H1 (cell line): ENCODE data around the gene SERPINB5. TPM values are rescaled to one million over a fixed set of nuclear protein-coding genes. Genes with fewer than 3 reads are reported as not detected.
A peak's percentile ranks its signal among the peaks of the same experiment; 100 is the strongest.

Source experiments
- CTCF ChIA-PET: fragments of 300-600 bp; sonication (Branson Sonifier 250); formaldehyde crosslinking; loops from one replicate; lab custom pipeline; 2021; ENCODE audit not compliant: partially characterized antibody; lab: Charles Lee
- POLR2A ChIA-PET: fragments of 300-600 bp; sonication (Branson Sonifier 250); formaldehyde crosslinking; loops from one replicate; lab custom pipeline; 2021; ENCODE audit warnings: inconsistent platforms; ENCODE audit not compliant: partially characterized antibody; lab: Charles Lee
- DNase-seq, 2 experiments: peaks; one replicate each; pipeline versions ENCODE4 v3.0.0 to v3.0.0-alpha.2; 2010 to 2022; ENCODE audit warnings: low spot score in 2 of 2, low read depth in 1 of 2, mixed read lengths in 1 of 2
- FAIRE-seq: peaks from 2 replicates; lab custom pipeline; 2011; peaks lifted over from hg19 to GRCh38; lab: Jason Lieb, UNC
- H2AFZ ChIP-seq: 2 replicates; pipeline ENCODE4 v1.8.1; 2012; ENCODE audit warnings: low read length, inconsistent platforms
- H2AK5ac ChIP-seq: 2 replicates; pipeline ENCODE4 v1.6.1; 2013; ENCODE audit warnings: low read depth, low read length
- H2BK120ac ChIP-seq: replicated peaks from 2 replicates; pipeline ENCODE3; 2013; ENCODE audit warnings: low read depth, low read length, inconsistent platforms
- H2BK12ac ChIP-seq: 2 replicates; pipeline ENCODE4 v1.6.1; 2013; ENCODE audit warnings: low read depth, low read length
- H2BK15ac ChIP-seq: 2 replicates; pipeline ENCODE4 v1.6.1; 2013; ENCODE audit warnings: low read length
- H2BK20ac ChIP-seq: 2 replicates; pipeline ENCODE4 v1.6.1; 2013; ENCODE audit warnings: low read length
- H2BK5ac ChIP-seq: 2 replicates; pipeline ENCODE4 v1.6.1; 2013; ENCODE audit warnings: low read depth, low read length
- H3K14ac ChIP-seq: 2 replicates; pipeline ENCODE4 v1.6.1; 2013; ENCODE audit warnings: inconsistent platforms; ENCODE audit not compliant: insufficient read length
- H3K18ac ChIP-seq: 2 replicates; pipeline ENCODE4 v1.6.1; 2013; ENCODE audit warnings: low read length; ENCODE audit errors: extremely low read depth
- H3K23ac ChIP-seq: 2 replicates; pipeline ENCODE4 v1.6.1; 2013; ENCODE audit warnings: inconsistent platforms; ENCODE audit not compliant: insufficient read length
- H3K23me2 ChIP-seq: 2 replicates; pipeline ENCODE4 v1.6.1; 2013; ENCODE audit warnings: low read depth, low read length
- H3K27ac ChIP-seq: 2 replicates; pipeline ENCODE4 v1.6.1; 2011; ENCODE audit warnings: low read depth, low read length, inconsistent platforms
- H3K27me3 ChIP-seq, 4 experiments: replicated peaks in 1 of 4; 1 replicate in 1 of 4; 2 replicates in 3 of 4; pipeline versions ENCODE4 v1.6.1 to v1.8.1; 2011 to 2013; ENCODE audit warnings: low read length in 3 of 4, mild to moderate bottlenecking in 3 of 4, inconsistent platforms in 2 of 4, mixed read lengths in 2 of 4, moderate library complexity in 1 of 4; ENCODE audit not compliant: control insufficient read depth in 3 of 4, insufficient read depth in 3 of 4; ENCODE audit errors: extremely low read depth in 1 of 4
- H3K36me3 ChIP-seq, 4 experiments: 2 replicates each; pipeline versions ENCODE4 v1.6.1 to v1.8.1; 2011 to 2013; ENCODE audit warnings: mild to moderate bottlenecking in 4 of 4, low read length in 3 of 4, moderate library complexity in 2 of 4, control low read depth in 1 of 4, inconsistent platforms in 1 of 4; ENCODE audit not compliant: insufficient read depth in 4 of 4, control insufficient read depth in 2 of 4
- H3K4ac ChIP-seq: replicated peaks from 2 replicates; pipeline ENCODE3; 2013; ENCODE audit warnings: low read length, low read depth, mixed read lengths, inconsistent platforms; ENCODE audit not compliant: insufficient read length
- H3K4me1 ChIP-seq, 4 experiments: replicated peaks in 1 of 4; 1 replicate in 1 of 4; 2 replicates in 3 of 4; pipeline versions ENCODE4 v1.6.1 to v1.8.1; 2011 to 2013; ENCODE audit warnings: low read length in 3 of 4, inconsistent platforms in 2 of 4, mixed read lengths in 1 of 4; ENCODE audit not compliant: insufficient read depth in 4 of 4, control insufficient read depth in 3 of 4
- H3K4me2 ChIP-seq, 2 experiments: 2 replicates each; pipeline versions ENCODE4 v1.6.1 to v1.8.1; 2011 to 2013; ENCODE audit warnings: low read depth in 2 of 2, low read length in 2 of 2, control low read depth in 1 of 2, inconsistent platforms in 1 of 2, mild to moderate bottlenecking in 1 of 2; ENCODE audit not compliant: insufficient read depth in 1 of 2
- H3K4me3 ChIP-seq, 4 experiments: fragments of 200-600, 300-600 bp in 1 of 4; sonication (generic), shearing (Covaris generic), sonication (Bioruptor Twin) in 1 of 4; 2 replicates each; pipeline versions ENCODE4 v1.5.1 to v1.8.1; 2011 to 2016; ENCODE audit warnings: low read length in 4 of 4, low read depth in 3 of 4, control low read depth in 2 of 4, inconsistent platforms in 2 of 4, mild to moderate bottlenecking in 2 of 4, mixed read lengths in 1 of 4, moderate library complexity in 1 of 4; ENCODE audit not compliant: insufficient read depth in 2 of 4; ENCODE audit errors: extremely low read depth in 1 of 4
- H3K56ac ChIP-seq: replicated peaks from 2 replicates; pipeline ENCODE3; 2013; ENCODE audit warnings: low read depth, mild to moderate bottlenecking, mixed read lengths, low read length, inconsistent platforms; ENCODE audit not compliant: insufficient read length
- H3K79me1 ChIP-seq: 2 replicates; pipeline ENCODE4 v1.6.1; 2013; ENCODE audit warnings: low read depth, low read length, control low read depth
- H3K79me2 ChIP-seq, 2 experiments: 2 replicates each; pipeline versions ENCODE4 v1.6.1 to v1.8.1; 2012 to 2013; ENCODE audit warnings: low read length in 2 of 2, mild to moderate bottlenecking in 2 of 2, inconsistent platforms in 1 of 2; ENCODE audit not compliant: insufficient read depth in 2 of 2, control insufficient read depth in 1 of 2
- H3K9ac ChIP-seq, 4 experiments: replicated peaks in 1 of 4; 1 replicate in 1 of 4; 2 replicates in 3 of 4; pipeline versions ENCODE4 v1.6.1 to v1.8.1; 2011 to 2013; ENCODE audit warnings: low read depth in 3 of 4, low read length in 3 of 4, control low read depth in 2 of 4, mild to moderate bottlenecking in 2 of 4, moderate library complexity in 2 of 4, inconsistent platforms in 1 of 4; ENCODE audit errors: extremely low read depth in 1 of 4
- H3K9me3 ChIP-seq, 2 experiments: 2 replicates each; pipeline versions ENCODE4 v1.6.1 to v1.8.1; 2012 to 2013; ENCODE audit warnings: mild to moderate bottlenecking in 2 of 2, moderate library complexity in 2 of 2, control low read depth in 1 of 2, inconsistent platforms in 1 of 2, low read depth in 1 of 2, low read length in 1 of 2, mixed read lengths in 1 of 2; ENCODE audit not compliant: insufficient read depth in 2 of 2
- H4K20me1 ChIP-seq, 2 experiments: replicated peaks in 1 of 2; 2 replicates each; pipeline versions ENCODE3 to v1.8.1; 2011 to 2013; ENCODE audit warnings: inconsistent platforms in 2 of 2, low read length in 2 of 2, mild to moderate bottlenecking in 1 of 2; ENCODE audit not compliant: insufficient read depth in 2 of 2, control insufficient read depth in 1 of 2
- H4K5ac ChIP-seq: 2 replicates; pipeline ENCODE4 v1.6.1; 2013; ENCODE audit warnings: low read length, low read depth, mixed read lengths, inconsistent platforms; ENCODE audit not compliant: insufficient read length
- H4K8ac ChIP-seq: 2 replicates; pipeline ENCODE4 v1.8.0; 2013; ENCODE audit warnings: mild to moderate bottlenecking, moderate library complexity, low read length, inconsistent platforms; ENCODE audit not compliant: insufficient read depth; ENCODE audit errors: extremely low read depth
- H4K91ac ChIP-seq: replicated peaks from 2 replicates; pipeline ENCODE3; 2013; ENCODE audit warnings: low read length, mixed read lengths, inconsistent platforms; ENCODE audit not compliant: insufficient read length
- ATF2 ChIP-seq: IDR thresholded peaks from 2 replicates; pipeline ENCODE4 v1.6.1; 2012; ENCODE audit warnings: low read length, inconsistent platforms
- WGBS, 2 experiments: shearing (Covaris generic) in 1 of 2; methylation state at CpG; one replicate each; pipeline versions ENCODE4 v1.1.6 to v1.1.7; 2013 to 2015; ENCODE audit warnings: low lambda C conversion rate in 2 of 2, mixed read lengths in 2 of 2, inconsistent platforms in 1 of 2, low coverage in 1 of 2, missing lambda C conversion rate in 1 of 2; ENCODE audit not compliant: insufficient replicate concordance in 2 of 2, insufficient coverage in 1 of 2, insufficient read length in 1 of 2; ENCODE audit errors: extremely low coverage in 1 of 2, missing lambda C conversion rate in 1 of 2; 5-methylcytosine and 5-hydroxymethylcytosine counted together
- polyA plus RNA-seq, 7 experiments: library from polyadenylated mRNA; depleted of rRNA in 3 of 7; stranded (reverse) in 5 of 7; unstranded in 2 of 7; fragments of >200 nt in 5 of 7; fragments of 200-250 nt in 2 of 7; gene quantifications; 1 replicate in 5 of 7; 2 replicates in 1 of 7; 4 replicates in 1 of 7; pipeline versions ENCODE4 v1.2.1 to v1.2.3, GENCODE V29; 2011 to 2013; ENCODE audit warnings: missing spikeins in 2 of 7, mixed read lengths in 2 of 7
- total RNA-seq: library from RNA; stranded (reverse); fragmentation: NEBNext Ultra II Directional; extraction: Animal tissue kit (Norgen Biotek cat#: 25700); gene quantifications from 2 replicates; pipeline ENCODE4 v1.2.1, GENCODE V29; 2021

The SERPINB5 gene
- total and polyA plus RNA-seq, 2 of the 8 experiments (the other 6 are each of a cell fraction or from before 2014, with no cell fraction given), result 0.03 TPM; not detected in 1

GRCh38 chr18:63427558-63427957, 49.2 kb upstream of the SERPINB5 start:
- ChIA-PET POLR2A (interaction anchor here (1.3 kb wide), 1 partner anchor 9 kb away, joined by 4 read pairs; no protein-coding TSS in a partner anchor), CTCF (interaction anchor here (0.6 to 2.3 kb wide), 9 partner anchors 12 to 870 kb away, joined by 3 to 12 read pairs (median 4); no protein-coding TSS in a partner anchor)
- H2BK12ac ChIP-seq, result no peak overlapping the region
- 0 out of 7 replicates have a peak overlapping the region, but pooled peaks of 1 of the 4 experiments have one; percentile 10 for H3K9ac ChIP-seq
- DNase-seq, result peak in 1 of 2 experiments; percentile 15
- H3K4ac ChIP-seq, result no peak overlapping the region
- H3K4me2 ChIP-seq, result no peak overlapping the region
- H3K79me2 ChIP-seq, result no peaks in the 10 kb centered on the region
- H2BK120ac ChIP-seq, result no peak overlapping the region
- no peaks in the 10 kb centered on the region for H3K9me3 ChIP-seq
- H2AK5ac ChIP-seq, result no peak overlapping the region
- no peak overlapping the region for H2BK5ac ChIP-seq
- H3K23ac ChIP-seq, result no peak overlapping the region
- no peaks in the 10 kb centered on the region for H4K20me1 ChIP-seq
- no peak overlapping the region for H2AFZ ChIP-seq
- no peak overlapping the region for H2BK20ac ChIP-seq
- H3K36me3 ChIP-seq, result no peaks in the 10 kb centered on the region
- no peak overlapping the region for H3K14ac ChIP-seq
- H3K4me1 ChIP-seq, result no peaks in the 10 kb centered on the region
- 91% methylated on average over 4 of the region's 4 CpGs; no CpG with 5 or more reads in 1 of the 2 experiments for WGBS, 2 experiments
- no peak overlapping the region for H4K5ac ChIP-seq
- H3K4me3 ChIP-seq, result no peak overlapping the region
- H2BK15ac ChIP-seq, result no peak overlapping the region
- H3K27ac ChIP-seq, result no peak overlapping the region; the same call in 1 of the 2 replicates
- no peaks in the 10 kb centered on the region for H3K79me1 ChIP-seq
- no peak for FAIRE-seq
- H4K8ac ChIP-seq, result no peak overlapping the region
- H3K27me3 ChIP-seq, result no peaks in the 10 kb centered on the region
- no peak overlapping the region for H4K91ac ChIP-seq
- H3K56ac ChIP-seq, result no peak overlapping the region
- peaks cover 3% of the 10 kb centered on the region for H3K23me2 ChIP-seq
- H3K18ac ChIP-seq, result no peak overlapping the region
- TF ChIP-seq ATF2, result no peak
